HT1080 (cell line): Measurements from ENCODE around the gene KRT77. TPM values are rescaled to one million over a fixed set of nuclear protein-coding genes. Genes with fewer than 3 reads are reported as not detected.
"Not testable (repeated sequence)": the region's sequence is repeated elsewhere in the genome, so short reads cannot be mapped to it uniquely, and the experiment has no call there.

ENCODE experiments used
- DNase-seq: peaks from one replicate; pipeline ENCODE4 v3.0.0-alpha.2; 2015; ENCODE audit warnings: low read depth
- total RNA-seq: library from RNA; depleted of rRNA; stranded (reverse); fragments of >200 nt; shearing (Covaris generic); gene quantifications from 2 replicates; pipeline ENCODE4 v1.2.3, GENCODE V29; 2014

The KRT77 gene
- total RNA-seq, 1 experiment from 2014 or later: not detected

DNA sequence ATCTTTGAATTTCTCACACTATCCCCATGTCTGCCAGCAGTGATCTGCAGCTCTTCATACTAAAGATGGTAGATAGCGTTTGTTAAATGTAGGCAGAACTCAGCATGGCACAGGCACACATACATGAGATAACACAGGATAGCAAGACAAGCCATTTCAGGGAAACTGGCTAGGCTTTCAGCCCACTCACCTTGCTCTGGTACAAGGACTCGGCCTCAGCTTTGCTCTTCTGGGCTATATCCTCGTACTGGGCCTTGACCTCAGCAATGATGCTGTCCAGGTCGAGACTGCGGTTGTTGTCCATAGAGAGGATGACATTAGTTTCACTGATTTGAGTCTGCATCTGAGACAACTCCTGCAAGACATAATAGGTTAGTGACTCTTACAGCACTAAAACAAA is 26.2 kb downstream of the KRT77 start:
- no peak for DNase-seq

GRCh38 chr12:52676163-52676562 is 27.2 kb downstream of the KRT77 start:
- DNase-seq: no peak

GRCh38 chr12:52675301-52675701 is 28.0 kb downstream of the KRT77 start:
- DNase-seq: no peak

DNA sequence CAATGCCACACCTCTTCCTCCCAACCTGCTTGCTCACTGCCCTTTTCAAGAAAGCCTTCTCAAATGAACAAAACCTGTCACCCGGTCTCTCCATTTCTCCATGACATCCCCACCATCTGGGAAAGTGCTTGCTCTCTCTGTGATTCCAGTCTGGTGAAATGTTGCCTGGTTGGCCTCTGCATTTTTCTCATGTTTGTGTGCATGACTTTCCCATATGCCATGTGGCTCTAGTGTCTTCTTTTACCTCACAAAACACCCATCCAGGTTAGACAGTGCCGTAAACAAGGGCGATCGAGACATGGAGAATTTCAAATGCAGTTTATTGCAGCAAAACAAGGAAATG is 28.9 kb downstream of the KRT77 start:
- DNase-seq: no peak

- no peak for DNase-seq
Observed at GRCh38 chr12:52673713-52674432, 29.5 kb downstream of the KRT77 start.

GRCh38 chr12:52673217-52673616 is 30.1 kb downstream of the KRT77 start:
- no peak for DNase-seq

DNA sequence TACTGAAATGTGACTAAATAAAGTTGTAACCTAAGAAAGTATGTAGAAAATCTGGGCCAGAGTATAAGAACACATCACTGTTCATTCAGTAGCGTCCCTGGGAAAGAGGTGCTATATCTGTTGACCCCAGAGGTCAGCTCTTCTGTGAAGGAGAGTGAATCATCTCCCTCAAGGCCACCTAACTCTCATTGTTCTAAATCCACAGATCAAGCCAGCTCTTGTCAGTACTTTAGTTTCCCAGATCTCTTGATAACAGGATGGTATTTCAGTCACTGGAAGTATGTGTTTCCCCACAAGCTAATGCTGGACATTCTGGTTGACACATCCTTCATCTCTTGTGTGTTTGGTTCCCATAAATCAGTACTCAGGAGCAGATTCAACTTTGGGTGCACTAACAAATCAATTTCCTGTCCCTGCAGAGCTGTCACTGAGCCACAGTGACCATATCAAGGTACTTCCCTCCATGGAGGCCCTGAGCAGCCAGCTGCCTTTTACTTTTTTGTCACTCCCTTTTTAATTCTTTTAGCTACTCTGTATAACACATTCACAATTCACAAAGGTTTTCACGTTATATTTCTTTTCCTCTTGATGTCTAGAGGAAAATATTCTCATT is 30.9 kb downstream of the KRT77 start:
- no peak for DNase-seq

- no peak for DNase-seq
Observed at GRCh38 chr12:52670961-52671360, 32.4 kb downstream of the KRT77 start.

GRCh38 chr12:52670506-52670905 is 32.8 kb downstream of the KRT77 start:
- DNase-seq: no peak

DNA sequence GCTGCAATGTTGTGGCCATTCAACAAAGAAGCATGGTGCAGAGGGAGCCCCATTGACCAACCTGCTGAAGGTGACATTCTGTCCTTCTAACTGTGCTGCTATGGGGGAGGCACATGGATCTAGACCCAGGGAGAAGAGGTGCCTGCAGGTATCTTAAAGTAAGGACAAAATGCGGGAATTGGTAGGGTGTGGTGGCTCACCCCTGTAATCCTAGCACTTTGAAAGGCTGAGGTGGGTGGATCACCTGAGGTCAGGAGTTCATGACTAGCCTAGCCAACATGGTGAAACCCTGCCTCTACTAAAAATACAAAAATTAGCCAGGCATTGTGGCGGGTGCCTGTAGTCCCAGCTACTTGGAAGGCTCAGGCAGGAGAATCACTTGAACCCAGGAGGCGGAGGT is 33.4 kb downstream of the KRT77 start:
- not testable (repeated sequence) for DNase-seq

DNA sequence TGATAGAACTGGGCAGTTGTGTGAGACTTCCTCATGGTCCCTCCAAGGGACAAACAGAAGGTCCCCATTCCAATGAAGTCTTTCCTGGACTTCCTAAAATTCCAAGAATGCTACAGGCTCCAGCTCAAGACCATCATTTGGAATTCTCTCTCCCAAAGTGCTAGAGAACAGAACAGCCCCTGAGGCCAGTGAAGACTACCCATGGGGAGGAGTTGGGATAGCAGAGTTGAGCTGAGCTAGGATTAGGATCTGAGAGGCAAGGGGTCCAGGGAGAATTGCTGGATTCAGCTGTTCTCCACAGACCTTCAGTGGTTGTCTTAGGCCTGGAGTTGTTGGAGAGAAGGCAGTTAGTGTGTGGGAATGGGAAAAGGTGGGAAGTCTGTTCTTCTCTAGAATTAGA is 33.9 kb downstream of the KRT77 start:
- DNase-seq: no peak

GRCh38 chr12:52667931-52668330 is 35.4 kb downstream of the KRT77 start:
- DNase-seq: no peak

DNA sequence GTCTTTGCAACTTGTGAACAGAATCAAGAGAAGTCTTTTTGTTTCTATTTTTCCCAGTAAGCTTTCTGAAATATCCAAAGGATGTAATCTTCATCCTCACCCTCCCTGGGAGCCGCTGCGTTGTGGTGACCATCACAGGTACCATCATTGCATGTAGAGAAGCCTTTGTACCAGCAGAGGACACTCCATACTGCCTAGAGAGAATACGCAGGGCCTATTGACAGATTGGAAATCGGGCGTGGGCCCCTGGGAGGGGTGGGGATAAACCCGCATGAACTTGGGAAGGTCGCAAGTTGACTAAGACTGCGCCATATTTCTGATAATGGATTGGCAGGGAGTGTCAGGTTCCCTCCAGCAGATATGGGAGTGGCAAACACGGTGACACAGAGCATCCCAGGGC is 35.8 kb downstream of the KRT77 start:
- no peak for DNase-seq

DNA sequence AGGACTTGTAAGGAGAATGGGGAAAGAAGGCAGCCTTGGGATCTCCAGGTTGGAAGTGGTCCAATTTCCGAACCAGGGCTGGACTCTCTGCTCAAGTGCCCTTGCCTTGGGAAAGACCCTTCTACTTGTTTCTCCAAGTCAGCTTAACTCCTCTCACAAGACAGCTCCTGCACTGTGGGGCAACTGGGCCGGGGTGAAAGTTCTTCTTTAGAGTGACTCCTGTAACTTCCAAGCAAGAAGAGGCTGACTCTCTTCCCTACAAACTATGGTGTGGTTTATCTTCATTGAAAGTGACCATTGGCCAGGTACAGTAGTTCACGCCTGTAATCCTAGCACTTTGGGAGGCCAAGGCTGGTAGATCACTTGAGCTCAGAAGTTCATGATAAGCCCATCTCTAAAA is 36.9 kb downstream of the KRT77 start:
- no peak for DNase-seq

- DNase-seq: no peak
Observed at GRCh38 chr12:52663420-52663819, 39.9 kb downstream of the KRT77 start.

DNA sequence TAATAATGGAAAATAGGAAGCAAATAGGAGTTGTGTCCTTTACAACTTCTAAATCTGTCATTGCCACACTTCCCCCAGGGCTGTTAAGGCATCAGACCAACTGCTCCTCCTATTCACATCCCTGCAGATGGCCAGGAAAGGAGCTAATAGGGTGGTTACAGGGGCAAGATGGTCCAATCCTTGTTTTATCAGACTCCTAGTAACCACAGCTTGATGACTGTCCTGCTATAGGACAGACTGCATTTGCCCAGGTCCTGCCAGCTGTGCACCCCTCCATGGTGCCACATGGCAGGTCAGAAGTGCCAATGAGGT is 40.5 kb downstream of the KRT77 start:
- no peak for DNase-seq

GRCh38 chr12:52662093-52662917 is 41.0 kb downstream of the KRT77 start:
- no peak for DNase-seq

- no peak for DNase-seq
Observed at GRCh38 chr12:52661668-52662067, 41.7 kb downstream of the KRT77 start.

DNA sequence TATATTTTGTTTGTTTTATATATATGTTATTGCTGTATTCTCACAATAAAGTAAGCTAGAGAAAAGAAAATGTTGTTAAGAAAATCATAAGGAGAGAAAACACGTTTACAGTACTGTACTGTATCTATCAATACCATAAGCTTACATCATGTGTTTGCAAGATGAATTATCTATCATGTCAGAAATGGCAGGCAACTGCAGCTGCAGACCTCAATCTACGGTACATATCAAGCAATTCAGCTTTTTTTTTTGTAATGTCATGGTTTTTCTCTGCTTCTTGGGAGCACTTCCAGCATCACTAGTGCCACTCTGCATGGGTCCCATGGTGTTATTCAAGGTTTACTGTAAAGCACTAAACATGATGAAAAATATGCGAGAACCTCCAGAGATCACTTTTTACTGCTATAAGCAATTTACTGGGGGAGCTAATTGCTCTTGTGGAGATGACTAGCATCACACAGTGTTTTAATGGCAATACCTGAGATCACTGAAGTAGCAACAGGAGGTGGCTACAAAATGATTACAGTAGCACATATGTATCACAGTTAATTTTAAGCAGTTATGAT is 42.3 kb downstream of the KRT77 start:
- no peak for DNase-seq

DNA sequence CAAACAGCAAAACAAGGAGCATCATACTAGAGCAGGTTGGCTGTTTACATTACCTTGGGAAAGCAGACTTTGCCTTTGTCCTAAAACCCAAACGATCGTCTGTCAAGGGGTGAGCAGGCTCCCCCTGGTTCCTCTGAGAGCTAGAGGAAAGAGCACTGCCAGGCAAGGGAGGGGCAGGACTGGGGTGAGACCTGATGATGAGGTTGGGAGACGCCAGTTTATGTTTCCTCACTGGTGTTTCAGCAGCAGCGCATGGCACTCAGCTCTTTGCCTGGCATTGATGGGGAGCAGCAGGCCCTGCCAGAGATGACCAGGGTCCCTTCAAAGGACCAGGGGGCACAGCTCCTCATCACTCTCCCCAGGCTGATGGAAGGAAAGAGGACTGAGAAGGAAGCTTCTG is 43.4 kb downstream of the KRT77 start:
- DNase-seq: no peak

DNA sequence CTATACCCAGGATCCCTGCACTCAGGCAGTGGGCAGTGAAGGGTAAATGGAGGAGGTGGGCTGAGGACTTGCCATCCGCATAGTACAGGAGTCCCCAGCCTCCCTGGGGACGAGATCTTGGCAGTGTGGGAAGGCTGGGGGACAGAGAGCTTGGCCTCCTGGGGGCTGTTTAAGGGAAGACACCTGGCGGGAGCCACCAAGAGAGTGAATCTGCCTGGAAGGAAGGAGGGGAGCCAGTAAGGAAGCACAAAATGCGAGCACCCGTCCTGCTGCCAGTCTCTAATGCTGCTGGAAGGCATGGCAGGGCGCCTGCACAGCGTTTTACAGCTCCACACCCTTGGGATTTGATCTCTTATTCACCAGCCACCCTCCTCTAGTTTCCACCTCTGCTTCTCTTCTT is 43.9 kb downstream of the KRT77 start:
- no peak for DNase-seq

DNA sequence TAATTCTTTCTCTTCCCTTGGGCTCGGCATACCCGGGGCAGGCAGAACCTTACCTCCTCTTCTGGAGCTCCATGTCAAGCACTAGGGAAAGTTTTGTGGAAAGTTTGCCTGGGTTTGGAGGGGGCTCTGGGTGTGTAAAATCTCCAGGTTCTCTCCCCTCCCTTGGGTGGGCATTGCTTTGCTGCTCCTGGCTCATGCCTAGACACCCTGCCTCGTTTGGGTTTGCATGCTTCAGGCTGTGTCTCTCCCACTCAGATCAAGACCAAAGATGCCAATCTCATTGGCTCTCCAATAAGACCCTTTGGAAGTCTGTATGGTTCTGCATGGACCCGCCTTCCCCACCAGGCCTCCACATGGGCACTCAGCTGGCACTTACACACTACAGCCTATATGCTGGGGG is 45.1 kb downstream of the KRT77 start:
- DNase-seq: no peak
